Suprapubic skin (tissue), 4 donors: ENCODE measurements around the gene CLSTN2.

Source experiments
- EP300 ChIP-seq: sonication (generic); formaldehyde crosslinking; IDR thresholded peaks from one replicate; pipeline ENCODE4 v1.6.1; 2017; ENCODE audit warnings: antibody characterized with exemption
- POLR2A ChIP-seq, 2 donors: fragments of 450-650 bp; IDR thresholded peaks; one replicate each; pipeline ENCODE4 v1.6.1; 2017; ENCODE audit warnings: antibody characterized with exemption in 2 of 2, mild to moderate bottlenecking in 2 of 2, moderate library complexity in 2 of 2
- POLR2AphosphoS5 ChIP-seq, 3 donors: sonication (generic); formaldehyde crosslinking; IDR thresholded peaks; one replicate each; pipeline ENCODE4 v1.6.1; 2017; ENCODE audit warnings: antibody characterized with exemption in 3 of 3

DNA sequence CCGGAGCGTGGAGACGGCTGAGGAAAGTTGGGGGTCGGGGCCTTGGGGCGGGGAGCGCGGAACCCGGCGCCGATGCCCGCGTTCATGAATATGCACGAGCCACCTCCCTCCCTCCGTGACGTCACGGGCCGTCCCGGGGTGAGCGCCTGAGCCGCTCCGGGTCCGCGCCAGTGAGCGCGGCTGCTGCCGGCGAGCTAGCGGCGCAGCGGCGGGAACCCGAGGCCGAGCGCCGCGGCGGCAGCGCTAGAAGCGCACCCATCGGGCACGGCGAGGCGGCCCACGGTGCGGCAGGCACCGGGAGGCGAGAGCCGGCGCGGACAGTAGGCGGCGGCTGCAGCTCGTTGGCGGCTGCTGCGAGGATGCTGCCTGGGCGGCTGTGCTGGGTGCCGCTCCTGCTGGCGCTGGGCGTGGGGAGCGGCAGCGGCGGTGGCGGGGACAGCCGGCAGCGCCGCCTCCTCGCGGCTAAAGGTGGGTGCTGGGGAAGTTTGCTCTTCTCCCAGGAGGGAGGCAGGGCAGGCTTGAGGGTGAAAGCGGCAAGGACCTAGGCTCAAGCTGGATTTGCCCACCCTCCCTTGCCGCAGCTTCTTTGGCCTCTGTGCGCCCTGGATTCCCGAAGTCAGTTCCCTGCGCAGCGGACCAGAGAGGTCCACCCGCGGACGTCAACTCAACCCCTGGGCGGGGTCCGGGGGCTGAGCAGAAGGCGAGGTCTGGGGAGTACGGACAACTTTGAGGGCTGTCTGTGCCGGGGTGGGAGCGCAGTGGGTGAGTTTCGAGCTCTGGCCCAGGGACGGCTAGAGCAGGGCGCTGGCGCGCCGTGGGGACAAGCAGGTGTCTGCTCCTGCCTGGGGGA lies at the start of gene CLSTN2:
- no peak for TF ChIP-seq EP300
- TF ChIP-seq POLR2A (IDR thresholded peaks at IDR 0.05): no peak
- no peak for TF ChIP-seq POLR2AphosphoS5 (IDR thresholded peaks at IDR 0.05)
